ENCODE results near the gene BCL6B. TPM values are rescaled to one million over a fixed set of nuclear protein-coding genes. Genes with fewer than 3 reads are reported as not detected.

BCL6B gene
- total and polyA plus RNA-seq, 2 of the 4 experiments (the other 2 are of a cell fraction): not detected

DNA sequence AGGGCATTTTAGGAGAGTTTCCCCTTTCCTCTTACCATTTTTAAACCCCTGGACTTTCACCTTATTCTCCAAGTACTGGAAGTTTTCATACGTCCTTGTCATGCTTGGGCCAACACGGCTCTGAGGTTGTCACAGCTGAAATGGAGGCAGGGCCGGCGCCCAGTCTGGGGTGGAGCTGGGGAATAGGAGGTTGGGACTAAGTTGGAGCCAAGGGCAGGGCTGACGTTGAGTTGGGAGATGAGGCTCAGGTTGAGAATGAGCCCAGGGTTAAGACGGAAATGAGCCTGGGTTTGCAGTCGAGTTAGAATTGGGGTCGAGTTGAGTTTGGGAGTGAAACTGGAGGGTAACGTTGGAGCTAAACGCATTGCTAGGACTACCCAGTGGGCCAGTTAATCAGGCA, 55.9 kb downstream of the BCL6B start:
- TF ChIP-seq ELK1 (IDR thresholded peaks at IDR 0.05; ENCODE audit: borderline replicate concordance, low read depth, low read length): no peak
- TF ChIP-seq, protein P1, sequence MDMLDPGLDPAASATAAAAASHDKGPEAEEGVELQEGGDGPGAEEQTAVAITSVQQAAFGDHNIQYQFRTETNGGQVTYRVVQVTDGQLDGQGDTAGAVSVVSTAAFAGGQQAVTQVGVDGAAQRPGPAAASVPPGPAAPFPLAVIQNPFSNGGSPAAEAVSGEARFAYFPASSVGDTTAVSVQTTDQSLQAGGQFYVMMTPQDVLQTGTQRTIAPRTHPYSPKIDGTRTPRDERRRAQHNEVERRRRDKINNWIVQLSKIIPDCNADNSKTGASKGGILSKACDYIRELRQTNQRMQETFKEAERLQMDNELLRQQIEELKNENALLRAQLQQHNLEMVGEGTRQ (IDR thresholded peaks at IDR 0.05; ENCODE audit: low read depth, low read length): no peak
- no peak for TF ChIP-seq MAFK (IDR thresholded peaks at IDR 0.05; ENCODE audit: low read depth, low read length)
- no peak for TF ChIP-seq RCOR1 (IDR thresholded peaks at IDR 0.05; ENCODE audit: insufficient replicate concordance, low read length)
- no peak for TF ChIP-seq RFX5 (IDR thresholded peaks at IDR 0.05; ENCODE audit: low read depth, low read length)
- TF ChIP-seq NFE2L2 (IDR thresholded peaks at IDR 0.05; ENCODE audit: low read depth, low read length): no peak
- no peak for TF ChIP-seq CEBPB (IDR thresholded peaks at IDR 0.05; ENCODE audit: low read depth, low read length)
- Histone ChIP-seq H2AK5ac (ENCODE audit: low read depth, low read length) (no peak overlapping the region), H3K4me2 (ENCODE audit: low read depth, low read length) (no peak overlapping the region), H3K9ac (ENCODE audit: low read depth, low read length) (no peak overlapping the region), H3K27ac (ENCODE audit: insufficient read depth, low read length) (no peak overlapping the region), H4K5ac (ENCODE audit: low read depth, low read length) (no peak overlapping the region), H4K91ac (ENCODE audit: insufficient read depth, low read depth, low read length) (no peak overlapping the region), H3K23ac (ENCODE audit: low read depth, low read length) (no peak overlapping the region), H3K4me1 (ENCODE audit: control insufficient read depth, insufficient read depth, low read length) (no peaks in the 10 kb centered on the region), H3K36me3 (ENCODE audit: control insufficient read depth, insufficient read depth, low read length) (no peaks in the 10 kb centered on the region), H3K14ac (replicated peaks; ENCODE audit: low read depth, low read length) (no peak overlapping the region), H4K20me1 (ENCODE audit: insufficient read depth, low read length) (no peaks in the 10 kb centered on the region), H3K4me3 (ENCODE audit: insufficient read depth, low read depth, low read length) (no peak overlapping the region), H2AFZ (replicated peaks; ENCODE audit: low read length, poor library complexity) (no peak overlapping the region), H3K4ac (ENCODE audit: low read depth, low read length) (no peak overlapping the region), H3K27me3 (ENCODE audit: control insufficient read depth, insufficient read depth, low read length) (peaks cover 7% of the 10 kb centered on the region), H2AK9ac (replicated peaks; ENCODE audit: low read depth, low read length, poor library complexity) (no peak overlapping the region), H3K56ac (ENCODE audit: extremely low read depth, insufficient read depth, low read length) (no peak overlapping the region), H2BK5ac (ENCODE audit: low read depth, low read length, poor library complexity, severe bottlenecking) (no peak overlapping the region), H3K18ac (ENCODE audit: low read depth, low read length) (no peak overlapping the region), H3K9me3 (ENCODE audit: control insufficient read depth, insufficient read depth, low read length) (no peaks in the 10 kb centered on the region), H4K8ac (ENCODE audit: low read depth in 2 of 2, low read length in 2 of 2) (no peak overlapping the region), H2BK20ac (ENCODE audit: low read depth, low read length) (no peak overlapping the region), H2BK15ac (ENCODE audit: low read depth, low read length) (no peak overlapping the region), H3K79me1 (ENCODE audit: low read depth in 1 of 2, low read length in 2 of 2) (no peaks in the 10 kb centered on the region), H2BK120ac (ENCODE audit: low read depth, low read length) (no peak overlapping the region), H3K9me1 (ENCODE audit: insufficient read depth, low read length) (no peaks in the 10 kb centered on the region)
- ChIA-PET CTCF (interaction anchor here (1.9 kb wide), 1 partner anchor 33 kb away, joined by 5 read pairs; no protein-coding TSS in a partner anchor), POLR2A (ENCODE audit: unreplicated experiment) (no interaction called here)
- 66% methylated on average over 5 of the region's 10 CpGs; no CpG with 5 or more reads in 1 of the 2 experiments for WGBS, 2 experiments (ENCODE audit: extremely low coverage in 2 of 2, insufficient read length in 1 of 2)
- BruUV-seq (replicated peaks): no TSS peak
- DNase-seq (no peak), ATAC-seq (ENCODE audit: low read depth) (no peak)
- dilution Hi-C loops (cut with HindIII; ENCODE audit: low sequenced_read_pairs, unreplicated experiment) (no loop called here), intact Hi-C loops (cut with micrococcal nuclease) (no loop called here), in situ Hi-C loops (cut with MboI; ENCODE audit: low sequenced_read_pairs) (no loop called here)

Small RNAs within 50 kb of the gene (microRNA-seq; reads per million reads assigned to microRNA genes)
- gene AC120057.1 (ENCODE audit: insufficient read depth, insufficient read length): not detected

Small RNAs within 50 kb of the gene (small RNA-seq; reads per million reads assigned to genes)
- gene AC120057.1: 0 reads per million in 5 experiments

Other genes with a start within 250 kb of the BCL6B start
- not detected in 2 replicates for gene FBXO39, start 246.8 kb upstream of the BCL6B start, total RNA-seq (2012; rRNA removed)
- gene FBXO39, start 246.8 kb upstream of the BCL6B start, polyA plus RNA-seq (2012; rRNA removed): not detected in 2 replicates
- gene TEKT1, start 191.3 kb upstream of the BCL6B start, total RNA-seq (2012; rRNA removed): not detected in 2 replicates
- not detected in 2 replicates for gene TEKT1, start 191.3 kb upstream of the BCL6B start, polyA plus RNA-seq (2012; rRNA removed)
- not detected in 2 replicates for gene ALOX12, start 27.0 kb upstream of the BCL6B start, total RNA-seq (2012; rRNA removed)
- 0.03 TPM in 1 of 2 replicates, not detected in the other for gene ALOX12, start 27.0 kb upstream of the BCL6B start, polyA plus RNA-seq (2012; rRNA removed)
- 31.1 and 42.3 TPM in 2 replicates for gene RNASEK, start 10.4 kb upstream of the BCL6B start, total RNA-seq (2012; rRNA removed)
- gene RNASEK, start 10.4 kb upstream of the BCL6B start, polyA plus RNA-seq (2012; rRNA removed): 165 and 183 TPM in 2 replicates
- under 0.01 and 0.18 TPM in 2 replicates for gene SLC16A13, start 13.0 kb downstream of the BCL6B start, total RNA-seq (2012; rRNA removed)
- gene SLC16A13, start 13.0 kb downstream of the BCL6B start, polyA plus RNA-seq (2012; rRNA removed): 2.2 and 2.3 TPM in 2 replicates
- not detected in 2 replicates for gene SLC16A11, start 21.0 kb downstream of the BCL6B start, total RNA-seq (2012; rRNA removed)
- not detected in 2 replicates for gene SLC16A11, start 21.0 kb downstream of the BCL6B start, polyA plus RNA-seq (2012; rRNA removed)
- gene CLEC10A, start 57.2 kb downstream of the BCL6B start, total RNA-seq (2012; rRNA removed): not detected in 2 replicates
- not detected in 2 replicates for gene CLEC10A, start 57.2 kb downstream of the BCL6B start, polyA plus RNA-seq (2012; rRNA removed)
- gene ASGR2, start 91.8 kb downstream of the BCL6B start, total RNA-seq (2012; rRNA removed): not detected in 2 replicates
- gene ASGR2, start 91.8 kb downstream of the BCL6B start, polyA plus RNA-seq (2012; rRNA removed): not detected in 2 replicates
- gene ASGR1, start 156.3 kb downstream of the BCL6B start, total RNA-seq (2012; rRNA removed): 1.3 and 1.9 TPM in 2 replicates
- 3.8 and 4.2 TPM in 2 replicates for gene ASGR1, start 156.3 kb downstream of the BCL6B start, polyA plus RNA-seq (2012; rRNA removed)
- 8.1 and 8.2 TPM in 2 replicates for gene DLG4, start 196.8 kb downstream of the BCL6B start, total RNA-seq (2012; rRNA removed)
- gene DLG4, start 196.8 kb downstream of the BCL6B start, polyA plus RNA-seq (2012; rRNA removed): 28.5 and 30.5 TPM in 2 replicates
- 129 and 139 TPM in 2 replicates for gene ACADVL, start 196.9 kb downstream of the BCL6B start, total RNA-seq (2012; rRNA removed)
- 752 and 844 TPM in 2 replicates for gene ACADVL, start 196.9 kb downstream of the BCL6B start, polyA plus RNA-seq (2012; rRNA removed)
- gene DVL2, start 211.5 kb downstream of the BCL6B start, total RNA-seq (2012; rRNA removed): 20.3 and 21.3 TPM in 2 replicates
- gene DVL2, start 211.5 kb downstream of the BCL6B start, polyA plus RNA-seq (2012; rRNA removed): 10.5 and 11.8 TPM in 2 replicates
- 44.8 and 45.5 TPM in 2 replicates for gene PHF23, start 216.4 kb downstream of the BCL6B start, total RNA-seq (2012; rRNA removed)
- 54.4 and 58.5 TPM in 2 replicates for gene PHF23, start 216.4 kb downstream of the BCL6B start, polyA plus RNA-seq (2012; rRNA removed)
- 70.8 and 77.8 TPM in 2 replicates for gene GABARAP, start 219.4 kb downstream of the BCL6B start, total RNA-seq (2012; rRNA removed)
- 702 and 780 TPM in 2 replicates for gene GABARAP, start 219.4 kb downstream of the BCL6B start, polyA plus RNA-seq (2012; rRNA removed)
- gene CTDNEP1, start 228.7 kb downstream of the BCL6B start, total RNA-seq (2012; rRNA removed): 18.3 and 23.8 TPM in 2 replicates
- gene CTDNEP1, start 228.7 kb downstream of the BCL6B start, polyA plus RNA-seq (2012; rRNA removed): 132 TPM in 2 replicates
- gene ELP5, start 229.2 kb downstream of the BCL6B start, total RNA-seq (2012; rRNA removed): 46.6 and 48.0 TPM in 2 replicates
- gene ELP5, start 229.2 kb downstream of the BCL6B start, polyA plus RNA-seq (2012; rRNA removed): 38.6 and 39.3 TPM in 2 replicates
- 0.56 and 1.4 TPM in 2 replicates for gene CLDN7, start 239.4 kb downstream of the BCL6B start, total RNA-seq (2012; rRNA removed)
- gene CLDN7, start 239.4 kb downstream of the BCL6B start, polyA plus RNA-seq (2012; rRNA removed): 1.4 and 2.8 TPM in 2 replicates